Gastroesophageal sphincter (tissue), 3 donors: ENCODE measurements around the gene FAM47E.

Source experiments
- CTCF ChIP-seq, 4 experiments: fragments of 200-600 bp in 2 of 4; fragments of 450-650 bp in 2 of 4; sonication (generic) in 1 of 4; IDR thresholded peaks; one replicate each; pipeline ENCODE4 v1.5.1; 2017 to 2019; ENCODE audit warnings: antibody characterized with exemption in 4 of 4, mild to moderate bottlenecking in 2 of 4, moderate library complexity in 2 of 4
- POLR2AphosphoS5 ChIP-seq: sonication (generic); formaldehyde crosslinking; IDR thresholded peaks from one replicate; pipeline ENCODE4 v1.6.1; 2017; ENCODE audit warnings: antibody characterized with exemption

GRCh38 chr4:76315267-76315918, 63.9 kb downstream of the FAM47E start:
- TF ChIP-seq CTCF (IDR thresholded peaks at IDR 0.05): no peak
- TF ChIP-seq POLR2AphosphoS5: no peak
